Eye (tissue), 1 donor: ENCODE results near the gene DMBT1.
"Not testable (repeated sequence)": the region's sequence is repeated elsewhere in the genome, so short reads cannot be mapped to it uniquely, and the experiment has no call there.

Experiments used
- DNase-seq: peaks from one replicate; pipeline ENCODE4 v3.0.0-alpha.2; 2015

The DMBT1 gene

GRCh38 chr10:122588381-122588780, 27.8 kb downstream of the DMBT1 start:
- DNase-seq: no peak

DNA sequence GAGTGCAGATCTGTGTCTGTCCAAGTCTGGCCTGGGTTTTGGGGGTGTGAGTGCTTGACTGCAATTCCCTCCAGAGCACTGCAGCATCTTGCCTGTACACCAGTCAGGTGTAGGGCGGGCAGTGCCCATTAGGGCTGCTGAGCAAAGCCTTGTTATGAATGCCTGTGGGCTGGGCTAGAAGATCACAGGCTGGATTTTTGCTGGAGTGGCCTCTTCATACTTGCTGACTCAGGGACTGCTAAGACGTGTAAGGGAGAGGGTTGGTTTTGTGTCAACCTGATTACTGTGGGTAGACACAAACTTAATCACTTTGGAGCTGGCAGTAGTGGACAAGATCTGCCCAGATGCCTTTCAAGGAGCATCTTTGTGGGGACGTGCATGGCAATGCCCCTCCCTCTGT, 29.6 kb downstream of the DMBT1 start:
- DNase-seq: no peak

GRCh38 chr10:122591736-122592135, 31.2 kb downstream of the DMBT1 start:
- DNase-seq: no peak

DNA sequence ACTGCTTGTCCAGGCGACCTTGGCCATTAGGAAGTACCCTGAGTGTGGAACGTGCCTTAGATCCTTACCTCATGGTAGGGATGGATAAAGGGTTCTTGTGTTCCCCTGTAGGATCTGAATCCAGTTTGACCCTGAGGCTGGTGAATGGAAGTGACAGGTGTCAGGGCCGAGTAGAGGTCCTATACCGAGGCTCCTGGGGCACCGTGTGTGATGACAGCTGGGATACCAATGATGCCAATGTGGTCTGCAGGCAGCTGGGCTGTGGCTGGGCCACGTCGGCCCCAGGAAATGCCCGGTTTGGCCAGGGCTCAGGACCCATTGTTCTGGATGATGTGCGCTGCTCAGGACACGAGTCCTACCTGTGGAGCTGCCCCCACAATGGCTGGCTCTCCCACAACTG, 31.6 kb downstream of the DMBT1 start:
- no peak for DNase-seq

DNA sequence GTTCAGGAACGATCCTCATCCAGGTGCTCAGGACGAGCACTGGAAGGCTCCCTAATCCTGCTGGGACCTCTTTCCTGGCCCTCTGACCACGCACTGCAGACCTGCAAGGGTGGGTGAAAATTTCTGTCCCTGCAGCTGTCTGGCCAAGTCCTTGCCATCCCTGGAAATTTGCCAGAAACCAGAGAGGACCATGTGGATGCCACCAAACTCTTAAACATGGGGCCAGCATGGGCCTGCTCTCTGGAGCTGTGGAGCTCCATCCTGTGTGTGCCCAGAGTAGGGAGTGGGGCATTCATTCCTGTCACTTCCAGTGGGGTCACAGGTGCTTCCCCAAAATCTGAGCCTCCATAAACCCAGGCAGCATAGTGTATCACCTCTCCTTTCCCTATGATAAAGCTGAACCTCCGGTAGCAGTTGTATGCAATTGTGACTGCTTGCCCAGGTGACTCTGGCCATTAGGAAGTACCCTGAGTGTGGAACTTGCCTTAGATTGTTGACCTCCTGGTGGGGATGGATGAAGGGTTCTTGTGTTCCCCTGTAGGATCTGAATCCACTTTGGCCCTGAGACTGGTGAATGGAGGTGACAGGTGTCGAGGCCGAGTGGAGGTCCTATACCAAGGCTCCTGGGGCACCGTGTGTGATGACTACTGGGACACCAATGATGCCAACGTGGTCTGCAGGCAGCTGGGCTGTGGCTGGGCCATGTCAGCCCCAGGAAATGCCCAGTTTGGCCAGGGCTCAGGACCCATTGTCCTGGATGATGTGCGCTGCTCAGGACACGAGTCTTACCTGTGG, 57.1 kb downstream of the DMBT1 start:
- DNase-seq: no peak

GRCh38 chr10:122618461-122619165, 58.1 kb downstream of the DMBT1 start:
- no peak for DNase-seq

DNA sequence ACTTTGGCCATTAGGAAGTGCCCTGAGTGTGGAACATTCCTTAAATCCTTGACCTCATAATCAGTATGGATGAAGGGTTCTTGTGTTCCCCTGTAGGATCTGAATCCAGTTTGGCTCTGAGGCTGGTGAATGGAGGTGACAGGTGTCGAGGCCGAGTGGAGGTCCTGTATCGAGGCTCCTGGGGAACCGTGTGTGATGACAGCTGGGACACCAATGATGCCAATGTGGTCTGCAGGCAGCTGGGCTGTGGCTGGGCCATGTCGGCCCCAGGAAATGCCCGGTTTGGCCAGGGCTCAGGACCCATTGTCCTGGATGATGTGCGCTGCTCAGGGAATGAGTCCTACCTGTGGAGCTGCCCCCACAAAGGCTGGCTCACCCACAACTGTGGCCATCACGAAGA, 60.4 kb downstream of the DMBT1 start:
- DNase-seq: not testable (repeated sequence)

- no peak for DNase-seq
Measured at GRCh38 chr10:122624546-122624945, 64.0 kb downstream of the DMBT1 start.

DNA sequence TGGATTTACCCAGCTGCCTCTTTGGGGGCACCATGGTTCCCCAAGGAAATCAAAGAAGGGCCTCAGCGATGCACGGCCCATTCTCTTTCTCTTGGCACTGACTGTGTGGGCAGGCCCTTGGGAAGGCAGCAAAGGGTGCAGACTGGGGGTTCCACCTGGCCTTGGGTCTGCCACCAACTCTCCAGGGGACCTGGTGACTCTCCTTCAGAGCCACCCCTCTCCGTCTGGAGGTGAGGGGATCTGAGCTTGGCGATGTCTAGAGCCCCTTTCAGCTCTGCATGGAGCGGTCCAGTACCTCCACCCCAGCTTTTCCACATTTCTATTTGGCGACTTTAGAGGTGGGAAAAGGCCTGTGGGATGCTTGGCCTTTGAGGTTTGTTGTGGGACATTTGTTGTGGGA, 70.0 kb downstream of the DMBT1 start:
- DNase-seq: no peak

GRCh38 chr10:122632031-122632430, 71.5 kb downstream of the DMBT1 start:
- no peak for DNase-seq

DNA sequence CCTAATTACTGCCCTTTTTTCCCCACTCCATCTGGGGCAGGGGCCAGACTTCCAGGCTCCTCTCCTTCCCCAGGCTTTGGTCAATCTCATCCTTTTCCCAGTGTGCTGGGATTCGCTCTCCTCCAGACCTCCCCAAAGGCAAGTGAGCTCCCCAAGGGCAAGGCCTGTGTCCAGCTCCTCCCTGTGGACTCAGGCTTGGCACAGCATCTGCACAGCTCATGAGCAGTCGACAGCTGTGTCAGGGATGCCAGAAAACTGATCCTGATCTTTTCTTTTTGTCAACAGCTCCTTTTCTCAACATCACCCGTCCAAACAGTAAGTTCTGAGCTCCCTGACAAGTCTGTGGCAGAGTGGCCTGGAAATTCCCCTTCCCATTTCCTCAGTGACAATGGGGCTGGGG, 72.0 kb downstream of the DMBT1 start:
- no peak for DNase-seq

- DNase-seq: no peak
Measured at GRCh38 chr10:122636953-122637352, 76.4 kb downstream of the DMBT1 start.

- peak; percentile 18 for DNase-seq
Measured at GRCh38 chr10:122637376-122637775, 76.8 kb downstream of the DMBT1 start.

DNA sequence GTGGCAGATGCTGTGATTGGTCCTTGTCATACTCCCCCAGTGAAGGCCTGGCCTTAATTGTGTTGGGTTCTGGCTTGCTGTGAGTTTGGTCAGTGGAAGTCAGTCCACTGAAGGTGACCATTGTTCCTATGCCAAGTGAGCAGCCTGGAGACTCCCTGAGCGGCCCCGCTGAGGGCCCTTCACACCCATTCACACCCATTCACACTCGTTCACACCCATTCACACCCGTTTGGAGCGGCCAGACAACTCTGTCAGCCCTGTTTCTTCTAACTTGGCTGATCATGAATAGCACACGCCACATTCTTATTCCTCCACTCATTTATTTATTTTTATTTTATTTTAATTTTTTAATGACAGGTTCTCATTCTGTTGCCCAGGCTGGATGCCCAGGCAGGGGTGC, 77.6 kb downstream of the DMBT1 start:
- DNase-seq: no peak

GRCh38 chr10:122639801-122640200, 79.2 kb downstream of the DMBT1 start:
- no peak for DNase-seq

- DNase-seq: no peak
Measured at GRCh38 chr10:122640921-122641320, 80.4 kb downstream of the DMBT1 start.

- DNase-seq: no peak
Measured at GRCh38 chr10:122642726-122643605, 82.4 kb downstream of the DMBT1 start.

- DNase-seq: no peak
Measured at GRCh38 chr10:122643931-122644534, 83.5 kb downstream of the DMBT1 start.

- DNase-seq: no peak
Measured at GRCh38 chr10:122646511-122647382, 86.2 kb downstream of the DMBT1 start.

GRCh38 chr10:122647383-122647968, 86.9 kb downstream of the DMBT1 start:
- DNase-seq: no peak

- DNase-seq: peak; percentile 85
Measured at GRCh38 chr10:122648599-122649428, 88.3 kb downstream of the DMBT1 start.
